Heart right ventricle (tissue), 16 donors: ENCODE data around the gene FXYD4. TPM values are rescaled to one million over a fixed set of nuclear protein-coding genes. Genes with fewer than 3 reads are reported as not detected.

Experiments used
- ATAC-seq, 8 donors: fragments of 200-7000 bp; cut with Tn5 transposase; one replicate each; pipeline ENCODE4 v1.9.1; 2020; ENCODE audit warnings: mild to moderate bottlenecking in 8 of 8, moderate library complexity in 8 of 8, moderate number of reproducible peaks in 1 of 8
- DNase-seq, 2 donors: peaks; one replicate each; pipeline ENCODE4 v3.0.0-alpha.2; 2020
- H3K27ac ChIP-seq, 10 donors: fragments of 200-600 bp; sonication (generic) in 2 of 10; one replicate each; pipeline versions ENCODE4 v1.5.0 to v1.8.0; 2020 to 2022; ENCODE audit warnings: mild to moderate bottlenecking in 3 of 10
- H3K27me3 ChIP-seq, 7 donors: fragments of 200-600 bp; one replicate each; pipeline ENCODE4 v1.8.0; 2021 to 2022; ENCODE audit warnings: mild to moderate bottlenecking in 2 of 7
- H3K36me3 ChIP-seq, 9 donors: fragments of 200-600 bp; sonication (generic) in 1 of 9; one replicate each; pipeline versions ENCODE4 v1.5.0 to v1.8.0; 2020 to 2022; ENCODE audit warnings: mild to moderate bottlenecking in 2 of 9
- H3K4me1 ChIP-seq, 9 donors: fragments of 200-600 bp; sonication (generic) in 1 of 9; one replicate each; pipeline versions ENCODE4 v1.5.0 to v1.8.0; 2020 to 2022; ENCODE audit warnings: mild to moderate bottlenecking in 4 of 9
- H3K4me3 ChIP-seq, 10 donors: fragments of 200-600 bp; sonication (generic) in 2 of 10; one replicate each; pipeline versions ENCODE4 v1.5.0 to v1.8.0; 2020 to 2022; ENCODE audit warnings: mild to moderate bottlenecking in 7 of 10, moderate library complexity in 2 of 10
- H3K9me3 ChIP-seq, 11 donors: fragments of 200-600 bp in 10 of 11; sonication (generic) in 2 of 11; one replicate each; pipeline versions ENCODE4 v1.5.0 to v1.8.0; 2013 to 2022; ENCODE audit warnings: mild to moderate bottlenecking in 2 of 11, control low read depth in 1 of 11, moderate library complexity in 1 of 11
- CTCF ChIP-seq, 9 donors: fragments of 200-600 bp; sonication (generic) in 2 of 9; IDR thresholded peaks; one replicate each; pipeline versions ENCODE4 v1.5.0 to v1.8.0; 2021 to 2022; ENCODE audit warnings: antibody characterized with exemption in 9 of 9, mild to moderate bottlenecking in 5 of 9, moderate library complexity in 1 of 9
- WGBS, 2 donors: extraction: QIAGEN DNeasy Blood & Tissue Kit; methylation state at CpG; one replicate each; pipeline ENCODE4 v1.1.7; 2013; ENCODE audit warnings: inconsistent platforms in 1 of 2; 5-methylcytosine and 5-hydroxymethylcytosine counted together
- intact Hi-C, 10 donors: fragments of 100-400 bp; cut with DNase I; formaldehyde crosslinking; loops; one replicate each; pipeline versions ENCODE4 v1.11.1 to v1.14.2; 2022
- polyA plus RNA-seq, 2 donors: library from polyadenylated mRNA; stranded (reverse); fragments of 200-250 nt; gene quantifications; one replicate each; pipeline ENCODE4 v1.2.3, GENCODE V29; 2013
- total RNA-seq, 10 donors: library from RNA; stranded (reverse); fragmentation: NEBNext Ultra II Directional in 3 of 10; extraction: Animal tissue kit (Norgen Biotek cat#: 25700) in 3 of 10; gene quantifications; one replicate each; pipeline versions ENCODE4 v1.2.1 to v1.2.4, GENCODE V29; 2021 to 2023
- donor health status: Arrhythmogenic right ventricular cardiomyopathy.
- donor health status: ischemic (EF 13 %, LVEDD 7.1; RV severe dilation, severe dysfunction).
- donor health status: healthy with polysubstance abuse.
- donor health status: DM: no; HTN: yes; CAD: no.
- donor health status: DM: no; HTN: no; CAD: no.
- donor health status: ischemic (EF 25% LVEDD 6.9; RV normal size, moderate dysfunction).
- donor health status: ischemic (EF 25% LVEDD 5.7; RV mildly dilated, moderate dysfunction).
- donor health status: healthy.
- donor health status: DM: yes; HTN: yes; CAD: no.
- donor health status: Ischemic cardiomyopathy.
- donor health status: ischemic (EF 35%, LVEDD 5.7; RV mildly dilated, moderate dysfunction).
- donor health status: nonischemic (EF 11% LVEDD 7.7; RV severe dilation, severe dysfunction).
- donor health status: DM: yes; HTN: yes; CAD: no.
- donor health status: PGD.
- donor health status: ischemic (EF 29% LVEDD 5.4; RV normal size, mild dysfunction).
- donor health status: nonischemic (EF 23%, LVEDD 6.1; RV moderate dilation, normal function).

The FXYD4 gene
- total and polyA plus RNA-seq, 12 donors = 0.42 to 1.5 TPM; not detected in 10

DNA sequence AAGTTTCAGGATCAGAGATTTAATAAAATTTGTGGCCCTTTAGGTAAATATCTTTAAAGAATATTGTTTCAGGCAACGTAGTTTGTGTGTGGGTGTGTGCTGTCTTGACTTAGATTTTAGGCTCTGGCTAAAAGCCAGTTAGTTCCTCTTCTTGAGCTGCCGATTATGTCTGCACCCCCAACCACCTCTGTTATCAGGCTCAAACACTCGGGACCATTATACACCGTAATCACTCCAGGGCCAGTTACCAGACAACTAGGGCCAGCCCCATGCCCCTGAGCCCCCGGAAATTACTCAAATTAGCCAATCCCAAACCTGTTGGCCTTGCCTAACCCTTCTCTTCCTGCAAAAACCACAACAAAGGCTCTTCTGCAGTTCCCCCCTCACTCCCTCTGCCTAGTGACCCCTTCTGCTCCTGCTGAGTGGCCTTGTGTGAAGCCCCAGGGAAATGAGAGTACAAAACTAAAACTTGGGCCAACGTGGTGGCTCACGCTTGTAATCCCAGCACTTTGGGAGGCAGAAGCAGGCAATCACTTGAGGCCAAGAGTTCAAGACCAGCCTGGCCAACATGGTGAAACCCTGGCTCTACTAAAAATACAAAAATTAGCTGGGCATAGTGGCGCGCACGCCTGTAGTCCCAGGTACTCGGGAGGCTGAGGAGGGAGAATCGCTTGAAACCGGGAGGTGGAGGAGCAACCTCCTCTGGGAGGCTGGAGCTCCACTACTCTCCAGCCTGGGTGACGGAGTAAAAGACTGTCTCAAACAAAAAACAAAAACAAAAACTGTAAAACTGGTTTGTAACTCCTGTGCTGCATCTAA lies 46.7 kb downstream of the FXYD4 start:
- Histone ChIP-seq H3K27ac (peak overlapping the region in 1 of 10 donors; percentile 94), H3K27me3 (no peaks in the 10 kb centered on the region), H3K9me3 (no peaks in the 10 kb centered on the region), H3K4me3 (peak overlapping the region in 1 of 10 donors; percentile 3), H3K36me3 (no peaks in the 10 kb centered on the region), H3K4me1 (peaks cover 0 to 41% (median 12%) of the 10 kb centered on the region in 9 donors)
- ATAC-seq (no peak), DNase-seq (no peak)
- TF ChIP-seq CTCF (IDR thresholded peaks at IDR 0.05) = no peak
- WGBS, 2 donors = 69 to 71% methylated on average over 14 of the region's 14 CpGs
- intact Hi-C loops = no loop called here

DNA sequence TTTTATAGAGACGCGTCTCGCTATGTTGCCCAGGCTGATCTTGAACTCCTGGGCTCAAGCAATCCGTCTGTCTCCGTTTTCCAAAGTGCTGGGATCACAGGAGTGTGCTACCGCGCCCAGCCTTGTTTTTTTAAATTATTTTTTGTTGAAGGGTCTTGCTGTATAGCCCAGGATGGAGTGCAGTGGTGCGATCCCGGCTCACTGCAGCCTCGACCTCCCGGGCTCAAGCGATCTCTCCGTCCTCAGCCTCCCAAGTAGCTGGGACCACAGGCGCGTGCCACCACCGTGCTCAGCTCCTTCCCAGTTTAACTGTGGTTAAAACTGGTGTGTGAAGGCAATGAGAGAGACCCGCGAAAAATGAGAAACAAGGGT lies 48.5 kb downstream of the FXYD4 start:
- 62 to 65% methylated on average over 18 of the region's 18 CpGs for WGBS, 2 donors
- H3K27ac ChIP-seq = peak overlapping the region; percentile 94 to 100 (median 99)
- peak overlapping the region in 9 of 10 donors; percentile 44 to 75 (median 69) for H3K4me3 ChIP-seq
- H3K27me3 ChIP-seq = no peaks in the 10 kb centered on the region
- H3K4me1 ChIP-seq = peaks cover 0 to 41% (median 12%) of the 10 kb centered on the region in 9 donors
- intact Hi-C loops = loop anchor here in 5 of 10 donors (1.0 to 2.0 kb wide), 4 partner anchors 11 to 23 kb away; partner anchors contain the start of genes ZNF487 (in 3 of the 5) and HNRNPF (in 1 of the 5)
- H3K9me3 ChIP-seq = no peaks in the 10 kb centered on the region
- no peaks in the 10 kb centered on the region for H3K36me3 ChIP-seq
- peak in 6 of 8 donors; percentile 4 to 25 (median 10) for ATAC-seq
- TF ChIP-seq CTCF (IDR thresholded peaks at IDR 0.05) = no peak
- DNase-seq = no peak

DNA sequence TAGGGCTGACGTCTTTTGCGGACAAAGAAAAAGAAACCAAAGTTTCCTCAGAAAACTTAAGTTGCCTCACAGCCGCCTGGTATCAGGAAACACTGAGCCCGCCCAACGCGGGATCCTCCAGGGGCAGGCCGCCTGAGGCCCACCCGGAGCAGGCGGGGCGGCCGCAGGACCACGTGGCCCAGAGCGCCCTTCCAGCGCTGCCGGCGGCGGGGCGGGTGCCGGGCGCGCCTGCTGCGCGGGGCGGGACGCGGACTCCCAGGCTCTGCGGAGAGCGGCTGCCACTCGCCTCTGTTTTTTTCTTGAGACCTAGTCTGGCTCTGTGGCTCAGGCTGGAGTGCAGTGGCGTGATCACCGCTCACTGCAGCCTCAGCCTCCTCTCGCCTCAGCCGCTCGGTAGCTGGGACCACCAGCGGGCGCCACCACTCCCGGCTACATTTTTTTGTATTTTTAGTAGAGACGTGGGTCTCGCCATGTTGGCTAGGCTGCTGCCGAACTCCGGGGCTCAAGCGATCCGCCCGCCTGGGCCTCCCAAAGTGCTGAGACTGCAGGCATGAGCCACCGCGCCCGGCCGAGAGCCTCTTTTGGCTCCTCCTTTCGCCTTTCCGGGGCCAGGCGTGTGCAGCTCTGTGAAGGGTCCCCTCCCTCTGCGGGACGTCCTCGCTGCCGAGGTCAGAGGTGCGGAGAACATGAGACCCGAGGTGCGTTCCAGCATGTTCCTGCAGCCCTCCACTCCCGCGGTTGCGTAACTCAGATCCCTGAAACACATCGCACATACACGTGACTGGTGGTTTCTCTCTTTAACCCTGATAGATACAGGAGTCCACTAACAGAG lies 49.1 kb downstream of the FXYD4 start:
- peak overlapping the region; percentile 41 to 75 (median 66) for H3K4me3 ChIP-seq
- ATAC-seq (peak; percentile 97 to 100 (median 98)), DNase-seq (peak; percentile 86 to 89)
- H3K9me3 ChIP-seq = no peaks in the 10 kb centered on the region
- TF ChIP-seq CTCF (IDR thresholded peaks at IDR 0.05) = peak in 6 of 9 donors; percentile 20 to 55 (median 28)
- no peaks in the 10 kb centered on the region for H3K27me3 ChIP-seq
- H3K4me1 ChIP-seq = peaks cover 0 to 41% (median 12%) of the 10 kb centered on the region in 9 donors
- no peaks in the 10 kb centered on the region for H3K36me3 ChIP-seq
- intact Hi-C loops = loop anchor here in 5 of 10 donors (1.0 to 2.0 kb wide), 4 partner anchors 11 to 24 kb away; partner anchors contain the start of genes ZNF487 (in 3 of the 5) and HNRNPF (in 2 of the 5)
- H3K27ac ChIP-seq = peak overlapping the region; percentile 94 to 100 (median 99)
- 0 to 1% methylated on average over 60 to 63 of the region's 63 CpGs for WGBS, 2 donors

DNA sequence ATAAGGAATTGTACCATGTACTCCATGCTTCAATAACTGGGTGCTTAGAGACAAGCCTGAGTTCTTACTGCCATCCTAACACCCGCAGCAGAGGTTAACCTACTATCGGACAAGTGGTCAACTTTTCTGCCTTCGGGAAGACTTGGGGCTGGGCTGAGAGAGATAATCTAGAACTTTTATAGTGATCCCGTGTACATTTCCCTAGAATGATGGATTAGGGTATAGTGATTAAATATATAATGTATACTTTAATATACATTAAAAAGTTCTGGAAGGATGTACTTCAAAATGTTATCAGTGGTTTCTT lies 49.7 kb downstream of the FXYD4 start:
- peaks cover 0 to 41% (median 12%) of the 10 kb centered on the region in 9 donors for H3K4me1 ChIP-seq
- WGBS, 2 donors = 23 to 36% methylated on average over 4 of the region's 4 CpGs
- TF ChIP-seq CTCF (IDR thresholded peaks at IDR 0.05) = no peak
- no peaks in the 10 kb centered on the region for H3K9me3 ChIP-seq
- H3K36me3 ChIP-seq = no peaks in the 10 kb centered on the region
- H3K27me3 ChIP-seq = no peaks in the 10 kb centered on the region
- DNase-seq = no peak
- intact Hi-C loops = loop anchor here in 3 of 10 donors (1.0 to 2.0 kb wide), 3 partner anchors 12 to 24 kb away; partner anchors contain the start of genes ZNF487 (in 3 of the 3) and HNRNPF (in 1 of the 3)
- peak overlapping the region; percentile 94 to 100 (median 99) for H3K27ac ChIP-seq
- ATAC-seq = no peak
- peak overlapping the region; percentile 41 to 75 (median 66) for H3K4me3 ChIP-seq
